Measurements from ENCODE around the gene ZC3H12D. TPM values are rescaled to one million over a fixed set of nuclear protein-coding genes. Genes with fewer than 3 reads are reported as not detected.

ZC3H12D gene
- total and polyA plus RNA-seq, 2 of the 8 experiments (the other 6 are each of a cell fraction or from before 2014, with no cell fraction given): 0.05 to 0.07 TPM

- no peak for TF ChIP-seq RFX5 (IDR thresholded peaks at IDR 0.05; ENCODE audit: borderline replicate concordance, low read depth, low read length)
- TF ChIP-seq KDM4A (IDR thresholded peaks at IDR 0.05; ENCODE audit: low read depth, low read length, severe bottlenecking): no peak
- TF ChIP-seq TAF1 (IDR thresholded peaks at IDR 0.05; ENCODE audit: low read depth, low read length): no peak
- no peak for TF ChIP-seq CREB1 (IDR thresholded peaks at IDR 0.05)
- no peak for TF ChIP-seq TEAD4 (IDR thresholded peaks at IDR 0.05; ENCODE audit: low read depth, low read length)
- no peak for TF ChIP-seq ZNF274 (IDR thresholded peaks at IDR 0.05; ENCODE audit: borderline replicate concordance, extremely low read depth, low read length)
- no peak for TF ChIP-seq TBP (IDR thresholded peaks at IDR 0.05; ENCODE audit: low read depth, low read length)
- TF ChIP-seq ASH2L (IDR thresholded peaks at IDR 0.05; ENCODE audit: low read length): no peak
These were observed 26.6 kb downstream of the ZC3H12D start (continued) for GRCh38 chr6:149458196-149458595.
